GM21381 (cell line): ENCODE measurements around the gene RELL1.

Experiments
- ATAC-seq: cut with Tn5 transposase; IDR thresholded peaks from one replicate; pipeline ENCODE4 v1.9.1; 2021; ENCODE audit warnings: mild to moderate bottlenecking, moderate library complexity; ENCODE audit not compliant: unreplicated experiment

The RELL1 gene

GRCh38 chr4:37667197-37668100, 18.7 kb downstream of the RELL1 start:
- ATAC-seq, result no peak

GRCh38 chr4:37666625-37667071, 19.5 kb downstream of the RELL1 start:
- no peak for ATAC-seq

GRCh38 chr4:37665333-37666320, 20.5 kb downstream of the RELL1 start:
- no peak for ATAC-seq

- no peak for ATAC-seq
Observed at GRCh38 chr4:37664696-37665095, 21.5 kb downstream of the RELL1 start.

- no peak for ATAC-seq
Observed at GRCh38 chr4:37663552-37663951, 22.6 kb downstream of the RELL1 start.

GRCh38 chr4:37662861-37663390, 23.2 kb downstream of the RELL1 start:
- ATAC-seq, result no peak

GRCh38 chr4:37662251-37662650, 23.9 kb downstream of the RELL1 start:
- ATAC-seq, result no peak

- ATAC-seq, result no peak
Observed at GRCh38 chr4:37661772-37662171, 24.4 kb downstream of the RELL1 start.

GRCh38 chr4:37659696-37660095, 26.5 kb downstream of the RELL1 start:
- ATAC-seq, result no peak

- no peak for ATAC-seq
Observed at GRCh38 chr4:37656649-37657048, 29.5 kb downstream of the RELL1 start.

- ATAC-seq, result peak; percentile 27
Observed at GRCh38 chr4:37653601-37654000, 32.6 kb downstream of the RELL1 start.

GRCh38 chr4:37652747-37653527, 33.2 kb downstream of the RELL1 start:
- ATAC-seq, result peak; percentile 51

GRCh38 chr4:37651781-37652377, 34.3 kb downstream of the RELL1 start:
- ATAC-seq, result no peak

- ATAC-seq, result no peak
Observed at GRCh38 chr4:37650481-37650880, 35.7 kb downstream of the RELL1 start.

GRCh38 chr4:37649268-37649667, 36.9 kb downstream of the RELL1 start:
- ATAC-seq, result no peak

GRCh38 chr4:37648084-37648817, 37.9 kb downstream of the RELL1 start:
- ATAC-seq, result no peak

GRCh38 chr4:37646247-37646646, 39.9 kb downstream of the RELL1 start:
- no peak for ATAC-seq

GRCh38 chr4:37645736-37646135, 40.4 kb downstream of the RELL1 start:
- no peak for ATAC-seq

GRCh38 chr4:37644962-37645361, 41.2 kb downstream of the RELL1 start:
- no peak for ATAC-seq
